Ascending aorta (tissue), 2 donors: ENCODE results near the gene TRIM27. TPM values are rescaled to one million over a fixed set of nuclear protein-coding genes. Genes with fewer than 3 reads are reported as not detected.
"Not testable (repeated sequence)": the region's sequence is repeated elsewhere in the genome, so short reads cannot be mapped to it uniquely, and the experiment has no call there.

Source experiments
- DNase-seq, 2 donors: peaks; one replicate each; pipeline ENCODE4 v3.0.0-alpha.2; 2019; ENCODE audit warnings: low spot score in 2 of 2
- H3K27ac ChIP-seq, 2 donors: fragments of 200-600 bp; sonication (generic); one replicate each; pipeline ENCODE4 v1.5.1; 2016 to 2017; ENCODE audit warnings: mild to moderate bottlenecking in 1 of 2
- H3K27me3 ChIP-seq: fragments of 200-600 bp; sonication (generic); one replicate; pipeline ENCODE4 v1.5.1; 2017
- H3K36me3 ChIP-seq, 2 donors: fragments of 200-600 bp; sonication (generic); one replicate each; pipeline ENCODE4 v1.5.1; 2016
- H3K4me1 ChIP-seq, 2 donors: fragments of 200-600 bp; sonication (generic); one replicate each; pipeline ENCODE4 v1.5.1; 2016 to 2017; ENCODE audit warnings: mild to moderate bottlenecking in 1 of 2
- H3K4me3 ChIP-seq, 2 donors: fragments of 200-600 bp; sonication (generic); one replicate each; pipeline ENCODE4 v1.5.1; 2016 to 2017; ENCODE audit warnings: mild to moderate bottlenecking in 1 of 2
- H3K9me3 ChIP-seq, 2 donors: fragments of 200-600 bp; sonication (generic); one replicate each; pipeline ENCODE4 v1.5.1; 2016
- intact Hi-C: fragments of 100-400 bp; cut with DNase I; formaldehyde crosslinking; loops from one replicate; pipeline ENCODE4 v1.15.1; 2023
- total RNA-seq: library from RNA; depleted of rRNA; stranded (reverse); fragments of >200 nt; gene quantifications from one replicate; pipeline ENCODE4 v1.1.0, GENCODE V29; 2016
- TF ChIP-seq, protein P1 (sequence below), 3 experiments: fragments of 200-600 bp in 2 of 3; fragments of 450-650 bp in 1 of 3; sonication (generic) in 2 of 3; IDR thresholded peaks; one replicate each; pipeline ENCODE4 v1.5.1; 2016 to 2019; ENCODE audit warnings: antibody characterized with exemption in 3 of 3, mild to moderate bottlenecking in 1 of 3, moderate library complexity in 1 of 3

TRIM27 gene
- total RNA-seq: 167 TPM

DNA sequence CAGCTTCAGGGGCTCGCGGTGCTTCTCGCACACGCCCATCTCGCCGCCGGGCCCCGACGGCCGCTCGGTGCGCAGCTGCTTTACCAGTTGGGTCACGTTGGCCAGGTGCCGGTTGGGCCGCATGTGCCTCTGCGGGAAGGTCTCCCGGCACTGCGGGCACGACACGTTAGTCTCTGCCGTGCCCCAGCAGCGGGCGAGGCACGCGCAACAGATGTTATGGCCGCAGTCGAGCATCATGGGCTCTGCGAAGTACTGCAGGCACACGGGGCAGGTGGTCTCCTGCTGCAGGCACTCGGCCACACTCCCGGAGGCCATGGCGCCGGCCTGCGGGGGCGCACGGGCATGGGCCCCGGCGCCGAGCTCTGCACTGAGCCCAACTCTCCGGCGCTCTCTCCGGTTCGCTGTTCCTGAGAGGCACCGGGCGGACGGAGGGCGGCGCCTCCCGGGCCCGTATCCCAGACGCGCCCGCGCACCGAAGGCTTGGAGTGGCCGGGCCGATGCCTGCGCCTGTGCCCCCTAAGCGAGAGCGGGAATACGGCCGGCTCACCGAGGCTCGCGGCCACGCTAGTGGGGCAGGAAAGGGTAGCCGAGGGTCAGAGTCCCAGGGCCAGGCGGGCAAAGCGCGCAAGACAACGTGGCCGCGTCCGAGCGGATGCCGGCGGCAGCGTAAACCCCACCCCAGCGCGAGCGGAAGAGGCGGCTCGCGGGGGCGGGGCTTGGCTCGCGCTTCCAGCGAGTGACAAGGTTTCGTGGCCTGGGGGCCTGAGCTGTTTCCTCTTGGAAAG lies at the start of gene TRIM27:
Gene TRIM27 (minus strand): TSS at position 668 of the 785 bp plus-strand sequence. CDS start 353 bp downstream, at position 315.
- peak; percentile 50 to 91 for DNase-seq
- Histone ChIP-seq H3K4me3 (peak within 1 kb of the TSS; percentile 82 to 97), H3K36me3 (peaks cover 22 to 33% of the 10 kb centered on the region in 2 donors), H3K4me1 (peaks cover 6 to 16% of the 10 kb centered on the region in 2 donors), H3K27me3 (no peaks in the 10 kb centered on the region), H3K9me3 (no peaks in the 10 kb centered on the region), H3K27ac (peak within 1 kb of the TSS; percentile 91 to 98)
- TF ChIP-seq, protein P1, sequence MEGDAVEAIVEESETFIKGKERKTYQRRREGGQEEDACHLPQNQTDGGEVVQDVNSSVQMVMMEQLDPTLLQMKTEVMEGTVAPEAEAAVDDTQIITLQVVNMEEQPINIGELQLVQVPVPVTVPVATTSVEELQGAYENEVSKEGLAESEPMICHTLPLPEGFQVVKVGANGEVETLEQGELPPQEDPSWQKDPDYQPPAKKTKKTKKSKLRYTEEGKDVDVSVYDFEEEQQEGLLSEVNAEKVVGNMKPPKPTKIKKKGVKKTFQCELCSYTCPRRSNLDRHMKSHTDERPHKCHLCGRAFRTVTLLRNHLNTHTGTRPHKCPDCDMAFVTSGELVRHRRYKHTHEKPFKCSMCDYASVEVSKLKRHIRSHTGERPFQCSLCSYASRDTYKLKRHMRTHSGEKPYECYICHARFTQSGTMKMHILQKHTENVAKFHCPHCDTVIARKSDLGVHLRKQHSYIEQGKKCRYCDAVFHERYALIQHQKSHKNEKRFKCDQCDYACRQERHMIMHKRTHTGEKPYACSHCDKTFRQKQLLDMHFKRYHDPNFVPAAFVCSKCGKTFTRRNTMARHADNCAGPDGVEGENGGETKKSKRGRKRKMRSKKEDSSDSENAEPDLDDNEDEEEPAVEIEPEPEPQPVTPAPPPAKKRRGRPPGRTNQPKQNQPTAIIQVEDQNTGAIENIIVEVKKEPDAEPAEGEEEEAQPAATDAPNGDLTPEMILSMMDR (IDR thresholded peaks at IDR 0.05): peak in 1 of 3 experiments; percentile 23
- intact Hi-C loops: loop anchor here (1.0 to 5.0 kb wide), 8 partner anchors 15 to 94 kb away; no protein-coding TSS in a partner anchor

- H3K36me3 ChIP-seq, H3K27ac ChIP-seq, H3K27me3 ChIP-seq, intact Hi-C loops, H3K4me1 ChIP-seq, H3K4me3 ChIP-seq, DNase-seq, H3K9me3 ChIP-seq: not testable (repeated sequence)
These were observed 46.3 kb upstream of the TRIM27 start for GRCh38 chr6:28970056-28970455.

DNA sequence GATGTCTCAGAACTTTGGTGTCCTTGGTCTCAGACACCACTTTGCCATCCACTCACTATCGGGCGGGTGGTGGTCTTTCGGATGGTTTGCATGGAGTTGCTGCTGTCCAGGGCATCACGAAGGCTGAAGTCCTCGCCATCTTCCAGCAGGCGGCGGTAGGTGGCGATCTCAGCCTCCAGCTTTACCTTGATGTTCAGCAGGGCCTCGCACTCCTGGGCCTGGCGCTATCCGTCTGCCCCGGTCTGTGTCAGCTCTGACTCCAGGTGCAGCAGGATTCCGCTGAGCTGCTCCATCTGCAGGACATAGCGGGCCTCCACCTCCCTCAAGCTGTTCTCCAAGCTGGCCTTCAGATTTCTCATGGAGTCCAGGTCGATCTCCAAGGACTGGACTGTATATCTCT lies 45.3 kb upstream of the TRIM27 start:
- no peaks in the 10 kb centered on the region for H3K27me3 ChIP-seq
- no peak for DNase-seq
- no peak overlapping the region for H3K4me3 ChIP-seq
- intact Hi-C loops: no loop called here
- no peak overlapping the region for H3K27ac ChIP-seq
- no peaks in the 10 kb centered on the region for H3K36me3 ChIP-seq
- H3K4me1 ChIP-seq: no peaks in the 10 kb centered on the region
- TF ChIP-seq, protein P1 (IDR thresholded peaks at IDR 0.05): no peak
- peaks cover 0 to 5% of the 10 kb centered on the region in 2 donors for H3K9me3 ChIP-seq

- Histone ChIP-seq H3K27me3 (no peaks in the 10 kb centered on the region), H3K36me3 (no peaks in the 10 kb centered on the region), H3K4me3 (no peak overlapping the region), H3K4me1 (no peaks in the 10 kb centered on the region), H3K27ac (no peak overlapping the region), H3K9me3 (peaks cover 0 to 5% of the 10 kb centered on the region in 2 donors)
- intact Hi-C loops: no loop called here
- DNase-seq: no peak
- TF ChIP-seq, protein P1 (IDR thresholded peaks at IDR 0.05): no peak
These were observed 44.7 kb upstream of the TRIM27 start for GRCh38 chr6:28968476-28968875.

- DNase-seq: no peak
- Histone ChIP-seq H3K4me1 (no peaks in the 10 kb centered on the region), H3K4me3 (no peak overlapping the region), H3K27ac (no peak overlapping the region), H3K27me3 (no peaks in the 10 kb centered on the region), H3K9me3 (peaks cover 0 to 5% of the 10 kb centered on the region in 2 donors), H3K36me3 (no peaks in the 10 kb centered on the region)
- intact Hi-C loops: no loop called here
- TF ChIP-seq, protein P1 (IDR thresholded peaks at IDR 0.05): no peak
These were observed 41.9 kb upstream of the TRIM27 start for GRCh38 chr6:28965706-28966105.

GRCh38 chr6:28960846-28961500 lies 37.2 kb upstream of the TRIM27 start:
- H3K36me3 ChIP-seq: no peaks in the 10 kb centered on the region
- no peaks in the 10 kb centered on the region for H3K27me3 ChIP-seq
- intact Hi-C loops: no loop called here
- no peak for DNase-seq
- no peaks in the 10 kb centered on the region for H3K9me3 ChIP-seq
- no peaks in the 10 kb centered on the region for H3K4me1 ChIP-seq
- H3K27ac ChIP-seq: no peak overlapping the region
- H3K4me3 ChIP-seq: no peak overlapping the region
- TF ChIP-seq, protein P1 (IDR thresholded peaks at IDR 0.05): no peak

DNA sequence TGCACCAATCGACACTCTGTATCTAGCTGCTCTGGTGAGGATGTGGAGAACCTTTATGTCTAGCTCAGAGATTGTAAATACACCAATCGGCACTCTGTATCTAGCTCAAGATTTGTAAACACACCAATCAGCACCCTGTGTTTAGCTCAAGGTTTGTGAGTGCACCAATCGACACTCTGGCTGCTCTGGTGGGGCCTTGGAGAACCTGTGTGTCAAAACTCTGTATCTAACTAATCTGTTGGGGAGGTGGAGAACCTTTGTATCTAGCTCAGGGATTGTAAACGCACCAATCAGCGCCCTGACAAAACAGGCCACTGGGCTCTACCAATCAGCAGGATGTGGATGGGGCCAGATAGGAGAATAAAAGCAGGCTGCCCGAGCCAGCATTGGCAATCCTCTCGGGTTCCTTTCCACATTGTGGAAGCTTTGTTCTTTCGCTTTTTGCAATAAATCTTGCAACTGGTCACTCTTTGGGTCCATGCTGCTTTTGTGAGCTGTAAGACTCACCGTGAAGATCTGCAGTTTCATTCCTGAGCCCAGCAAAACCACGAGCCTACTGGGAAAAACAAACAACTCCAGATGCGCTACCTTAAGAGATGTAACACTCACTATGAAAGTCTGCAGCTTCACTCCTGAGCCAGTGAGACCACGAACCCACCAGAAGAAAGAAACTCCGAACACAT lies 34.9 kb upstream of the TRIM27 start:
- H3K9me3 ChIP-seq, intact Hi-C loops, H3K27me3 ChIP-seq, DNase-seq, H3K36me3 ChIP-seq, H3K4me1 ChIP-seq, H3K4me3 ChIP-seq, H3K27ac ChIP-seq: not testable (repeated sequence)

GRCh38 chr6:28957795-28958314 lies 34.1 kb upstream of the TRIM27 start:
- H3K4me1 ChIP-seq, DNase-seq, intact Hi-C loops, H3K36me3 ChIP-seq, H3K27ac ChIP-seq, H3K4me3 ChIP-seq, H3K9me3 ChIP-seq, H3K27me3 ChIP-seq: not testable (repeated sequence)
